Dedifferentiated amniotic fluid mesenchymal stem cell (primary cell): ENCODE measurements around the gene DNAJB12.
"Not testable (repeated sequence)": the region's sequence is repeated elsewhere in the genome, so short reads cannot be mapped to it uniquely, and the experiment has no call there.

Experiments used
- DNase-seq: peaks from one replicate; pipeline ENCODE4 v3.0.0-alpha.2; 2016; ENCODE audit errors: extremely low spot score

The DNAJB12 gene

DNA sequence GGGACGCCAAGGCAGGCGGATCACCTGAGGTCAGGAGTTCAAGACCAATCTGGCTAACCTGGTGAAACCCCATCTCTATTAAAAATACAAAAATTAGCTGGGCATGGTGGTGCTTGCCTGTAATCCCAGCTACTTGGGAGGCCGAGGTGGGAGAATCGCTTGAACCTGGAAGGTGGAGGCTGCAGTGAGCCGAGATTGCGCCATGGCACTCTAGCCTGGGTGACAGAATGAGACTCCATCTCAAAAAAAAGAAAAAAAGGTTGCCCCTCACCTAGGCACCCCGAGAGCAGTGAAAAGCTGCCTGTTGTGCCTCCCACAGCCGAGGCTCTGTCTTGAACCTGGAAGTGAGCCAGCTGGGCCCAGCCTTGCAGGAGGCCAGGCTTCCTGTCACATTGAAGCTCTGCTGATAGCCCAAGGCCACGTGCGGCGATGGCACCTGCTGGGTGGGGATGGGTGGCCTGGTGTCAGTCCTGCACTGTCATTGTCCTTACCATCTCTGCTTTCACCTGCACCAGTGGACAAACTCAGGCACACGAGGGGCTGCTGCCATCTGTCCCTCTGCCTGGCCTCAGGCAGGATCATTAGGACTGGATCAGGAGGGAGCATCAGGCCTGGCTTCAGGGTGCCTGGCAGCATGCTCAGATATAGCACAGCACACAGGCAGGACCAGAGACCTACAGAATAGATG, 37.8 kb downstream of the DNAJB12 start:
- no peak for DNase-seq

DNA sequence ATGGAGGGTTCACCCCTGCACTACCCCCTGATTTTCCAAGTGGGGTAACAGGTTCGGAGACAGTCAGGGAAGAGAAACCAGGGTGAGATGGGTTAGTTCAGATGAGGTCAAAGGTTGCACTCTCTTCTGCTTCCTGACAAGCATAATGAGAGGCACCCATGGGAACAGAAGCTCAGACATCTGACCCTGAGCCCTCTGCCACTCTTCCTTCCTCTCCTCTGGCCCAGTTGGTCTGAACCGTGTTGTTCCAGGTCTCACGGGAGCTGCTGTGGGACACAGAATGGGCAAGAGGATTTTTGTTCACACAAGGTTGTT, 38.4 kb downstream of the DNAJB12 start:
- DNase-seq, result no peak

DNA sequence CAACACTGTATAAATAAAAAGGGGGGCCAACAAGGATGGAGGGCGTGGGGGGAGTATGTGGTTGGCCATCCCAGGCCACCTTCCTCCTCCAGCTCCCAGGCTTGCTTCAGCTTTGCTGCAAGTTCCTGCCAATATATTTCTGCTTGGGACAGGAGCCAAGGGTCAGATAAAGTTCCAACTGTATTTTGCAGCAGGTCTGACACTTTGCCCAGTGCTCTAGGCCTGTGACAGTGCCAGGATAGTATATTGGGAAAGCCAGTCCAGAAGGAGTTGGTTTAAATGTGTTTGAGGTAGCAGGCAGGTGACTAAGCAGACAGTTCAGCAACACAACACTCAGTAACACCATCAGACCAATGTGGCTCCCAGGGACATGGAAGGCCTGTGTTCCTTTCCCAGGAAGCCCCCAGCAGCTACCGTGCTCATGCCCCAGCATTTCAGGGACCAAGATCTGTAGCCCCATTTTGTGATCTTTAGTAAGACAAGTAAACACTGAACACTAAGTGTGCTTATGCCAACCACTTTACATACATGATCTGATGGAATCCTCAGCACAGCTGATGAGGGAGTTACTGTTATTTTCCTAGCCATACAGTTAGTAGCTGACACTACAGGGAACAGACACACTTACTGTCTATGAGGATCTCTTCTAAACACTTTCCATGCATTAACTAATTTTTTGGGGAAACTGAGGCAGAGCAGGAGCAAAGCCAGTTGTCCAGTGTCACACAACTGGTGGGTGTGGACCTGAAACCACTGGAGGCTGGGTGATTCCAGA, 38.9 kb downstream of the DNAJB12 start:
- DNase-seq, result peak; percentile 49

DNA sequence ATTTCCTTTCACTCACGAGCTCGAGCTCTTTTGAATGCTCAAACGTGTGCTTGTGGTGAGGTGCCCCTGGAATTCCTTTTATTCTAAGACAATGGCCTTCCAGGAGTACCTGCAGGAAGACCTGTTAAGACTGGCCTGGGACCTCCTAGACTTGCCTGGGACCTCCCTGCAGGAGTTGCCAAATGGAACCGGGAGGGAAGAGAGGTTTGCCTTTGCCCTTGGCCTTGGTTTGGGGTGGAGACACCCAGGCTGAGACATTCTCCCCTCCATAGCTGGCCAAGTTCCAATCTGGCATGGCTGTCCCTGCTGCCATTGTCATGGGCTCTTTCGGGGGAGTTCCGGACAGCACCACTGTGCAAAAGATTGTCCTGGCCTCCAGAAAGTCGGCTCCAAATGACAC, 39.7 kb downstream of the DNAJB12 start:
- DNase-seq, result no peak

DNA sequence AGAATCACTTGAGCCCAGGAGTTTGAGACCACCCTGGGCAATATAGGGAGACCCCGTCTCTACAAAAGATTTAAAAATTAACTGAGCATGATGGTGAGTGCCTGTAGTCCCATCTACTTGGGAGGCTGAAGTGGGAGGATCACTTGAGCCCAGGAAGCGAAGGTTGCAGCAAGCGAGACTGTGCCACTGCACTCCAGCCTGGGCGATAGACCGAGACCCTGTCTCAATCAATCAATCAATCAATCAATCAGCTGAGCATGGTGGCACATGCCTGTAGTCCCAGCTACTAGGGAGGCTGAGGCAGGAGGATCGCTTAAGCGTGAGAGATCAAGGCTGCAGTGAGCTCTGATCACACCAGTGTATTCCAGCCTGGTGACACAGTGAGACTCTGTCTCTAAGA, 40.5 kb downstream of the DNAJB12 start:
- no peak for DNase-seq

DNA sequence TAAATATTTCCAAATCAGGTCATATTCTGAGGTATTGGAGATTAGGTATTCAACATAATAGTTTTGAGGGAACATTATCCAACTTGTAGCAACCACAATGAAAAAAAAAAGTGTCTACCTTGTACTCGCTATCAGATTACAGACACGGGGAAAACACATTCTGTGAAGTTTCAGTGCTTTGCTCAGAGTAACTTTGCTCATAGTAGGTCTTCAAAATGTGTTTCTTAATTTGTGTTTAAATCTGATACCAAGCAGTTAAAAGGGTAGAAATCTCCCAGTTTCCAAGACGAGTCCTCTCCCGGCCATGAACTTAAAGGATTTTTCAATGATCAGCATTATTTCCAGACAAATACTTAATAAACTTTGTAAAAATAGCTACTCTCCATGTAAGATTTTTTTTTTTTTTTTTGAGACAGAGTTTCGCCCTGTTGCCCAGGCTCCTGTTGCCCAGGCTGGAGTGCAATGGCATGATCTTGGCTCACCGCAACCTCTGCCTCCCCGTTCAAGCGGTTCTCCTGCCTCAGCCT, 41.8 kb downstream of the DNAJB12 start:
- DNase-seq, result no peak

DNA sequence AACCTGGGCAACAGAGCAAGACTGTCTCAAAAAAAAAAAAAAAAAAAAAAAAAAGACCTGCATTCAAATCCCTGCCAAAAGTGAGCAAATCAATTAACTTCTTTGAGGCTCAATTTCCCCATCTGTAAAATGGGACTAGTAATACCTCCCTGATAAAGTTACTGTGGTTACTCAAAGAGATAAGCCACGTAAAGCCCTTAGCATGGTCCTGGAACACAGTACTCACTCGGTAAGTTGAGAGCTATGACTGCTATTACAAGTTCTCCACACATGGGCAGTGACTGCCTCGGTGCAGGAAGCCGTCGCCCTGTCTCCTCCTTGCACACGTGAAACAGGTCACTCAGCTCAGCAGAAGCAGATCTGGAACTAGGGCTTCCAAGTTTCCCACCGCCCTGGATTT, 43.1 kb downstream of the DNAJB12 start:
- DNase-seq, result no peak

DNA sequence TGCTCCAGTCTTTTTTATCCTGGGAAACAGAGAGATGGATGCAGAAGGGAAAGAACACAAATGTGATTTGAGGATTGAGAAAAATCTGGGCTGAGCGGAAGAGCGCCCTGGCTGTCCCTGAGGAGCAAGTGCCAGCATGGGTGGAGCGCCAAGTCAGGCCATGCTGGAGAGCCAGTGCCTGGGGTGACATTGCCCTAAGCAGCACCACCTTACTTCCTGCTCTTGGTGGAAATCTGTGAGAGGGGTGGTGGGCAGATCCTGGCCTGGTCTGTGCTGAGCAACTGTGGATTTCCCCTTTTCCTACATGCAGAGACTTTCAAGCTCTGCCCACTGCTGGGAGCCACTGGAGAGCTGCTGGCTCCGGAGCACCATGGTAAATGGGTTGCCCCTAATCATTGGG, 44.1 kb downstream of the DNAJB12 start:
- DNase-seq, result no peak

DNA sequence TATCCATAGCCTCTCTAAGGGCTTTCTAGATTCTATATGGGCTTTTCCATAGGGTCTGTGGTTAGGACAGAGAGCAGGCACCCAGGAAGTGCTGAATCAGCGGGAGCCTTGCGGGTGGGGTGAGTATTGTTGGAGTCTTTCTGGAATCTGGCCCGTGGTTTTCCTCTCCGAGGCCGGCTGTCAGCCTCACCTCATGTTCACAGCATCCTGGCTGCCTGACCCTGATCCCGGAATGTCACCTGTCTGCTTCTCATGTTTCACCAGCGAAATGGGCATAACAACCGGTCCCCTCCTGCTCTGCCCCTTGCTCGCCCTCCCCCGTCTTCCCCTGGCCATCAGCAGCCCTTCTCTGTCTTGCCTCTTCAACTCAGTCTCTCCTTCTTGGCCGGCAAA, 44.5 kb downstream of the DNAJB12 start:
- no peak for DNase-seq

DNA sequence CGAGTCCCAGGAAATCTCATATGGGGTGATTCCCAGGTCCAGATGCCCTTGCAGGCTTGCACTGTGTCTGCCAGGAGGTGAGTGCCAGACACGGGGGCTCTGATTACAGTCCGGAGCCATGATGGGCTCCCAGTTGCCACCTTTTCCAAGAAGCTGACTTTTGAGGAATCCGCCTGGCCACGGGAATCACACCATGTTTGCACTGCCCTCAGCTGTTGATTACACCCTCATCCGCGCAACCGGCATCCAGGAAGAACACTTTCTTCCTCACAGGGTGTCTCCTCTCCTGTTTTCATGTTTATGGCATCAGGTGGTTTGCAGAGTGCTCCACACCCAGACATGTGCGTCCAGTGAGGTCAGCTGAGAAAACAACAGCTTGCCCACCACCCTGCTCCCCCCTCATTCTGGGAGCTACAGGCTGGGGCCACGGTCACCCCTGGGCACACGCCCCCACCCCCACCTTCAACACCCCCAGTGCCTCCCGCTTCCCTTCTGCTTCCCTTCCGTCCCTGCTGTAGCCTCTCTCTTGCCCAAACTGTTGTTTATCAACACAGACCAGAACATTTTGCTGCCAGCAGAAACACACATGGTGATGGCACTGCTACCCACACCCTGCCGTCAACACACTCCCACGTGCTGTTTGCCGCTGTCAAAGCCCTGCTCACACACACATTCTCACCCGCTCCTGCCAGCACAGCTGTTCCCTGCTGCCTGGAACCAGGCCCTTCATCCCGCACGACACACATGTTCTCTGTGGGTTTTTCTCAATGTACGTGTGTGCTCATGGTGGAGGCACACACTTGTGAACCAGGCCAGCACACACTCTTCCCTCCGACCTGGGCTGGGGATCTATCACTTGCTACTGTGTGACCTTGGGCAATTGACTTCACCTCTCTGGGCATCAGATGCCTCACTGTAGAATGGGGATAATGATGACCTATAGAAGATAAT, 45.2 kb downstream of the DNAJB12 start:
- no peak for DNase-seq

DNA sequence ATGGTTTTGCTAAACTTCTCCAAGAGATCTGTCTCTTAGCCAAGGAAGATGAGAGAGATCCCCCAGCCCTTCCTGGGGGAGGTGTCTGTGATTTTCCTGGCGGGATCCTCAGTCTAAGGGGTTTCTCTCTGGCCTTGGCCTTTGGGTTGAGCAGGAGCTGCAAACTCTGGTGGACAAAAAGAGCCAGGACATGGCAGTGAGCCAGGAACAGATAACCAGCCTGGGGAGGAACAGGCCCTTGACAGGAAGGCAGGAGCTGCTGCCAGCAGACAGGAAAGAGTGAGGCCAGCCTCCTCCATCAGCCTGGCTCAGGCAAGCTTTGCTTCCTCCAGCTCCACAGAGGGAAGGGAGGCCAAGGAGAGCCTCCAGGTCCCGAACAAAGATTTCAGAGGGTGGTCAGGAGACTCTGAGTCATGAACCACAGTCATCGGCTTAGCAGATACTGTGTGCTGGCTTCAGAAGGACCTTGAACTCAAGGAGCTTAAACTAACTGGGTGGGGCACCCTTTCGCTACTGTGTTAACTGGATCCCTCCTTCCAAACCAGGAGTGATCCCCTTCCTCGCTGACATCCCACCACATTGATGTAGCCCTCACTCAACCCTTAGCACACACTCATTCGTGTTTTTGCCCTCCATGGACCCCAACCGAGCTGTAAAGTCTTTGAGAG, 46.3 kb downstream of the DNAJB12 start:
- DNase-seq, result no peak

DNA sequence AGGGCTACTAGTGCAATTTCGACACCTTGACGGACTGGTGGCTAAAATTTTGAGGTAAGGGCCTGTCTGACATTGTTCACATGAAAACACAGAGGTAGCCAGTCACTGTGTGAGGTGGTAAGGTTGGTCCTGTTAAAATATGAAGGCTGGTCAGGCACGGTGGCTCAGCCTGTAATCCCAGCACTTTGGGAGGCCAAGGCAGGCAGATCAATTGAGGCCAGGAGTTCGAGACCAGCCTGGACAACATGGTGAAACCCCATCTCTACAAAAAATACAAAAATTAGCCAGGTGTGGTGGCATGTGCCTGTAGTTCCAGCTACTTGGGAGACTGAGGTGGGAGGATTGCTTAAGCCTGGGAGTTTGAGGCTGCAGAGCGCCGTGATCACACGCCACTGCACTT, 47.0 kb downstream of the DNAJB12 start:
- DNase-seq, result not testable (repeated sequence)

DNA sequence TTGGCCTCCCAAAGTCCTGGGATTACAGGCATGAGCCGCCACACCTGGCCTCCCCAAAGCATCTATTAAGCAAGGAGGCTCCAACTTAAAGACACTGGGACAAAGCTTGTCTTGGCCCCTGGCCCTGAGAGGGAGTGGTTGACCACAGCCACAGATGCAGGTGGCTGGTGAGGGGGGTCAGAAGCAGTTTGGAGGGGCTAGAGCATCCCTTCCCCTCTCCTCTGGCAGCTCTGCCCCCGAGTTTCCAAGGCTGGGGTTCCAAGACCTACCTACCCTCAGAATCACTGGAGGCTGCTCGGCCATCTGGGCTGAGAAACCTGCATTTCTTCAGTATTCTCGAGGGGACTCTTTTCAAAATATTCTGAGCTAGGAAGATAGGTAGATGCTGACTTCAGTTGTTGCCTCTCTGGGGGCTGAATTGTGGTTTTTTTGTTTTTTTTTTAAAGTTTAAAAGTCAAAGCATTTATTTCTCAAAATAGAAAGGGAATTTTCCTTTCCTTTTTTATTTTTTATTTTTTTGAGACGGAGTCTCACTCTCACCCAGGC, 48.4 kb downstream of the DNAJB12 start:
- DNase-seq, result no peak

DNA sequence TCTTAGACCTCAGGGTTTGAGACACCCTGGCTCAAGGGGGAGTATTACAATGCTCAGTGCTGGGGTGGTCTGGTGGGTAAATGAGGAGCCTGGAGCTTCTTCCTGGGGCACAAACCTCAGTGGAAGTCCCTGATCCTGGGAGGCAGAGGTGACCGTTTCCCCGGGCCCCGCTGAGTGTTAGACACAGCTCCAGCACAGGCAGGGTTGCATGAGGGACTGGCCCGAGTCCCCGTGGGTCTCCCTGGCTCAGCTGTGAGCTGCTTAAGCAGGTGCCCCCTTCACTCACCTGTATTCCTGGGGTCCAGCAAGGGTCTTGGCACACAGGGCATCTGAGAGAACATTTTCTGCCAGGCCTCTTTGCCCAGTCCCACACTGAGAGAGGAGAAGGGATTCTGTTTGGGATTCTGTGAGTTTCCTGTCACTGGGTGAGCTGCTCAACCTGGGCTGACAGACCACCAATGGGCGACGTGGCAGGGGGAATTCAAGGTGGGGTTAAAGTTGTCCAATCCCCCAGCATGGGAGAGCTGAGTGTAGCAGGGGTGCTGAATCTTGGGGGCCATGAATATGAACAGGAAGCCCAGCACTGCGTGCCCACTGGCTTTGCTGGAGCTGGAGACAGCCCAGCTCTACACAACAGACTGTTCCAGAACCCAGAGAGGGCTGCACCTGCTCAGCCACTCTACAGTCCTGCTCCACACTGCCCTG, 51.1 kb downstream of the DNAJB12 start:
- DNase-seq, result no peak

DNA sequence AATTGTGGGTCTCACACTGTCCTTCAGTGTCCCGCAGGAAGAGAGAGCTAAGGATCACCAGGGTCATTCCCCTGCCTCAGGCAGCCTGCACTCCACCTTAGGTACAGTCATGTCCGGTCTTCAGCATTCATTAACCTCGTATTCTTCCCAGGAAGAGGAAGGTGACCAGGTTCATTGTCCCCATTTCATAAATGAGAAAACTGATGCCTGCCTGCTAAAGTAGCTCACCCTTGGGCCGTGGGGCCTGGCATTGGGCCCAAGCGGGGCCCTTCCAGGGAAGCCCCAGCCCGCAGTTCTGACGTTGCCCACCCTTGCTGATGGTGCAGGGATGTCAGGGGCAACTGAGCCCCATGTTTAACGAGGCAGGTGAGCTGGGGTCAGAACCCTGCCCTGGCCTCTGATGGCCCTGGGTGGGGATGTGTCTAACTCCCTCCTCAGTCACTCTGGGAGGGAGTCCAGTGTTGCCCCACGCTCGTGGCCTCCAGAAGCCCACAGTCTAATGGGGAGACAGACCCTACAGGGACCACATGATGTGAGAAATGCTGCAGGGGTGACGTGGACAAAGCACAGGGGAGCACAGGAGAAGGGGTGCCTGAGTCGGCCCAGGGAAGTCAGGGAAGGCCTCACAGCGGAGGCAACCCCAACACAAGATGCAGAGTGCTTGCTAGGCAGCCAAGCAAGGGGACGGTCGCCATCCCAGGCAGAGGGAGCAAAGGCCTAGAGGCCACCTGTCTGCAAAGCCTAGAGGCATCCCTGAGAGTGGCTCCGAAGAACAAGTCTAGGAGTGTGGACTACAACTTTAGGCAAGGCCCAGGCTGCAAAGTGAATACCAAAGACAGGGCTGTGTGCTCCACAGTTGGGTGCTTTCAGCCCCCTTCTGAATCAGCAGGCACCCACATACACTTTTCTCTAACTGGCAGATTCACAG, 55.9 kb downstream of the DNAJB12 start:
- no peak for DNase-seq

DNA sequence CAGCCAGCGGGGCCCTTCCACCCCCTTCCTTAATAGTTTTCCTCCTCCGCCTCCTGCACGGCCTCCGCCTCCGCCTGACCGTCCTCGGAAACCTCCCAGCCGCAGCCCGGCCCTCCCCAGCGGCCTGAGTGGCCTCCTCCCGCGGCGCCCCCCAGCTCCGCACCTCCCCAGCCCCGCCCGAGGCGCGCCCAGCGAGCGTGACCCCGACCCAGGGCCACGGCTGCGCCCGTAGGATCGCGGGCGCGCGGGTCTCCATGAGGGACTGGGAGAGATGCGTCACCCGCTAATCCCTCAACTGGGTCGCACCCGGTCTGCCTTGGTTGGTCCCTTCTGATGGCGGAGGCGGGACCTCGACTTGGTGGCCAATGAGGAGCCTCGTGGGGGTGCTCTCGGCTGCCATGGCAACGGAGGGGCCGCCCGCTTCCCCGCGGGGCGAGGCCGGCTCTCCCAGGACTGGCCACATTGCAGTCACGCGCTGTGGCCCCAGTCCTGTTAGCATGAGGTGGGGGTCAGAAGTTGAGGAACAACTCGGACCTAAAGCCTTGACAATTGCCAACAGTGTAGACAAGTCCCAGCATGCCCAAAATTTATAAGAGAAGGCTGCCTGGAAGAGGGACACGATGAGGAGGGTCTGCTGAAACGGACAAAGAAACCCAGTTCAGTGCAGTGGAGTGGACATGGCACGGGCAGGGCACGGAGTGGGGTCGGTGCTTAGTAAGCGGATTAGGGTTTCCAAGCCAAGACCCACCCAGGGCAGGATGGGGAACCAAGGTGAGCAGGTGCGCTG, 56.7 kb downstream of the DNAJB12 start:
- peak; percentile 98 for DNase-seq

DNA sequence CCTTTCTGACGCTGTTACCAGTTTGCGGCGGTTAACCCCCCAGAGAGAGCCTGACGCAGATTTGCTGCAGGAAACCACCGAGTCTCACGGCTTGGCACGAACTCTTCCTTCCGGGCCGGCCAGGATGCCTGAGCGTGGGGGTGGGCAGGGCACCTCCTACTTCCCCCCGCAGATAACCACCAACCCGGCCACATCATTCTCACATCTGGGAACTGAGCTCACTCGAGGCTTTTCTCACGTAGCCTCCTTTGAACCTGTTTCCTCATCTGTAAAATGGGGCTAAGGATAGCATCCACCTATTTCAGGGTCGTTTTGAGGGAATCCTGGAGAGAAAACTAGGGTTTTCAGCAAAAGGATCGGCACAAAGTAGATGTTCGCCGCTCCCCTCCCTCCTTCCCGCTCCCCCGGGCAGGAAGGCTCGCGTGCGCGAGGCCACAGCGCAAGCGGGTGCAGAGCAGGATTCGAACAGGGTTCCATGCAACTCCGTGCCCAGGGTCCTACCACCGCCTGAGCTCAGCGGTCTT, 57.4 kb downstream of the DNAJB12 start:
- peak; percentile 52 for DNase-seq

DNA sequence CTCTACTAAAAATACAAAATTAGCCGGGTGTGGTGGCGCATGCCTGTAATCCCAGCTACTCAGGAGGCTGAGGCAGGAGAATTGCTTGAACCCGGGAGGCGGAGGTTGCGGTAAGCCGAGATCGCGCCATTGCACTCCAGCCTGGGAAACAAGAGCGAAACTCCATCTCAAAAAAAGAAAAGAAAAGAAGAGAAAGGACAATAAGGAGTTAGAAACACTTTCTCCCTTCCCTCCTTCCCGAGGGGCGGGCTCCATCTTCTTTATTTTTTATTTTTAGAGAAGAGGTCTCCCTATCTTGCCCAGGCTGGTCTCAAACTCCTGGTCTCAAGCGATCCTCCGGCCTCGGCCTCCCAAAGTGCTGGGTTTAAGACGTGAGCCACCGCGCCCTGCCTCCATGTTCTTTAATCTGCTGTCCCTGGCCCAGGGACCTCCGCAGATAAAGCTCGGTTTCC, 57.9 kb downstream of the DNAJB12 start:
- not testable (repeated sequence) for DNase-seq
